MCF 10A (cell line): Measurements from ENCODE around the gene NFYC. TPM values are rescaled to one million over a fixed set of nuclear protein-coding genes. Genes with fewer than 3 reads are reported as not detected.

ENCODE experiments used
- BruUV-seq: library from RNA; stranded (reverse); fragments of 400-500 nt; replicated peaks from 2 replicates; lab custom pipeline; 2021; lab: Mats Ljungman, UMichigan
- CTCF ChIA-PET: fragments of 300-600 bp; sonication (Branson Sonifier 250); formaldehyde crosslinking; extraction: SDS; loops from one replicate; lab custom pipeline; 2021; ENCODE audit warnings: antibody characterized with exemption, inconsistent platforms; lab: Yijun Ruan, JAX
- POLR2A ChIA-PET: fragments of 300-600, 350-650 bp; sonication (Branson Sonifier 250); formaldehyde crosslinking; extraction: SDS; loops from one replicate; lab custom pipeline; 2020; ENCODE audit warnings: antibody characterized with exemption, inconsistent platforms; lab: Yijun Ruan, JAX
- DNase-seq: peaks from one replicate; pipeline ENCODE4 v3.0.0-alpha.2; 2018; ENCODE audit not compliant: unreplicated experiment
- H3K27ac Mint-ChIP-seq: one replicate; pipeline ENCODE4 v1.8.0; 2022; ENCODE audit warnings: mild to moderate bottlenecking, low read depth, mixed read lengths; ENCODE audit not compliant: unreplicated experiment
- H3K27me3 Mint-ChIP-seq: one replicate; pipeline ENCODE4 v1.8.0; 2022; ENCODE audit warnings: mixed read lengths; ENCODE audit not compliant: insufficient read depth, unreplicated experiment
- H3K36me3 Mint-ChIP-seq: one replicate; pipeline ENCODE4 v1.8.0; 2022; ENCODE audit warnings: mild to moderate bottlenecking, moderate library complexity, mixed read lengths; ENCODE audit not compliant: insufficient read depth, unreplicated experiment
- H3K4me1 Mint-ChIP-seq: one replicate; pipeline ENCODE4 v1.8.0; 2022; ENCODE audit warnings: mixed read lengths; ENCODE audit not compliant: insufficient read depth, unreplicated experiment
- H3K4me3 Mint-ChIP-seq: one replicate; pipeline ENCODE4 v1.8.0; 2022; ENCODE audit warnings: mild to moderate bottlenecking, moderate library complexity, mixed read lengths; ENCODE audit not compliant: unreplicated experiment
- H3K9me3 Mint-ChIP-seq: one replicate; pipeline ENCODE4 v1.8.0; 2022; ENCODE audit warnings: mixed read lengths; ENCODE audit not compliant: unreplicated experiment
- intact Hi-C: fragments of 100-400 bp; cut with micrococcal nuclease; formaldehyde crosslinking; loops from 2 replicates; pipeline ENCODE4 v1.14.1; 2022
- total RNA-seq: library from RNA; stranded (reverse); gene quantifications from 2 replicates; pipeline ENCODE4 v1.2.3, GENCODE V29; 2022
- TF ChIP-seq, protein P1 (sequence below): fragments of 200-600 bp; IDR thresholded peaks from one replicate; pipeline ENCODE4 v1.8.0; 2022; ENCODE audit warnings: antibody characterized with exemption, mild to moderate bottlenecking; ENCODE audit not compliant: unreplicated experiment

The NFYC gene
- total RNA-seq, 1 experiment from 2014 or later = 69.6 TPM

DNA sequence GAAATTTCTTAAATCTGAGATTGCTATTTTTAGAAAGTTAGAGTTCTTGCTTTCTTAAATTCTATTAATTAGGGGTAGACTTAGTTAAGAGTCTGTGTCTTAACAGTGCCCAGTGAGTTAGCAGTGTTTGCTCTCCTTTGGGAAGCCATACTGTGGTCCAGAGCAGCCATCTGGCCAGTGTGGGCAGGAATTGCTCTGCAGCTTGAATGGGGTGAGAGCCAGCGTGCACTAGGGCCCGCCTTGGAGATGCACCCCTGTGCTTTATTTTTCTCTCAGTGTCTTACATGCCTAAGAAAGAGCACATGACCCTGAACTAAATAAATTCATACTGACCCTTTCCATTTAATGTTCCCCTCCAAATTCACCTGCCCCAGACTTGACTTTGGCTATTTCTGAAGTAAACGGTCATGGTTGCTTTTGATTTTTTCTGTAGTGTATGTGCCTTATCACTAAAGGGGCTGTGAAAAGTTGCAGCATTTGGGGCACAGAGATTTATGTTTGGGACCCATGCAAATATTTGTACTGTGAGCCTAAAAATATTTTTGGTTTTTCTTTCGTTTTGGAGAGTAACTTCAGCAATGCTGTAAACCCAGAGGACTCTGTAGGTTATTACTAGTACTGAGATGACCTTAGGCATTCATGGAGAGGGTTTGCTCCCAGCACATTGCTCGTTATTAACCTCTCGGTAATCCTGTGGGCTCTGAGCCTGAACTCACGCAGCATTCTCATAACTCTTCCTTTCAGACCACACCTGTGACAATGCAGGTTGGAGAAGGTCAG, 70.8 kb downstream of the NFYC start:
- intact Hi-C loops = no loop called here
- Mint-ChIP-seq H3K9me3 (no peaks in the 10 kb centered on the region), H3K27ac (no peak overlapping the region), H3K27me3 (no peaks in the 10 kb centered on the region), H3K4me3 (no peak overlapping the region), H3K36me3 (peaks cover 97% of the 10 kb centered on the region), H3K4me1 (no peaks in the 10 kb centered on the region)
- BruUV-seq = no TSS peak
- TF ChIP-seq, protein P1, sequence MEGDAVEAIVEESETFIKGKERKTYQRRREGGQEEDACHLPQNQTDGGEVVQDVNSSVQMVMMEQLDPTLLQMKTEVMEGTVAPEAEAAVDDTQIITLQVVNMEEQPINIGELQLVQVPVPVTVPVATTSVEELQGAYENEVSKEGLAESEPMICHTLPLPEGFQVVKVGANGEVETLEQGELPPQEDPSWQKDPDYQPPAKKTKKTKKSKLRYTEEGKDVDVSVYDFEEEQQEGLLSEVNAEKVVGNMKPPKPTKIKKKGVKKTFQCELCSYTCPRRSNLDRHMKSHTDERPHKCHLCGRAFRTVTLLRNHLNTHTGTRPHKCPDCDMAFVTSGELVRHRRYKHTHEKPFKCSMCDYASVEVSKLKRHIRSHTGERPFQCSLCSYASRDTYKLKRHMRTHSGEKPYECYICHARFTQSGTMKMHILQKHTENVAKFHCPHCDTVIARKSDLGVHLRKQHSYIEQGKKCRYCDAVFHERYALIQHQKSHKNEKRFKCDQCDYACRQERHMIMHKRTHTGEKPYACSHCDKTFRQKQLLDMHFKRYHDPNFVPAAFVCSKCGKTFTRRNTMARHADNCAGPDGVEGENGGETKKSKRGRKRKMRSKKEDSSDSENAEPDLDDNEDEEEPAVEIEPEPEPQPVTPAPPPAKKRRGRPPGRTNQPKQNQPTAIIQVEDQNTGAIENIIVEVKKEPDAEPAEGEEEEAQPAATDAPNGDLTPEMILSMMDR = no peak
- CTCF ChIA-PET = interaction anchor here (1.4 kb wide), 1 partner anchor 10 kb away, joined by 4 read pairs; no protein-coding TSS in a partner anchor
- POLR2A ChIA-PET = interaction anchor here (0.6 to 1.9 kb wide), 3 partner anchors 10 to 211 kb away, joined by 3 to 8 read pairs (median 3); no protein-coding TSS in a partner anchor
- no peak for DNase-seq

DNA sequence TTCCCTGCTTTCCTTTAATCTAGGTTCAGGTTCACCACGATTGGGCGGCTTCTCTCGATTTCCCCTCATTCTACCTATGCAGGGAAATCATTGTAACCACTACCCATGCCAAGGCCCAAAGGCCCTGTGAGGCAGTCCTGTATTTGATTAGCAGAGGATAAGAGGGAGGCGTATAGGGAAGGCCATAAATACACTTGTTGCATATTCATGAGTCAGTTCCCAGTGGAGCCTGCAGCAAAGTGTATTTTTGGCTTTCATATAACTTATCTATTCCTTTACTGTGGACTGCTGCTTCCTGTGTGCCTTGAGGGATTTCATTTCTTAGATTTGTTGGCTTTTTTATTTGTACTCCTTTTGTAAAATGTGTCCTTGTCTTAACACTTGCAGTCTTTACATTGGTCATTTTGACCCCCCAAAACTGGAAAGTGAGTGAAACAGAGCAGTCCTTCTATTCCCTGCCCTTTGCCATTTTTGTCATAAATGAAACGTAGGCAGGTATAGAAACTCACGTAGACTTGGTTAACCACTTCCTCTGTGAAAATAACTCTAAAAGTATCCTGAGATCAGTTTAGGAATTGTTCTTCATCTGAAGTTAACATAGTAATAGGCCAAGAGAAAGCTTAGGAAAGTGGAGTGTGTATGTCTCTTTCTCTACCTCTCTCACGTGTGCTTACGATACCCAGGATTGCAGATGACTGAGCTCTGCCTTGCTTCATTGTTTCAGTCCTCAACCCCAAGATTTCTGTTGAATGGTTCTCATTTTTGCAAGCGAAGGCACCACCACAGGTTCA, 72.4 kb downstream of the NFYC start:
- Mint-ChIP-seq H3K27me3 (no peaks in the 10 kb centered on the region), H3K27ac (no peak overlapping the region), H3K4me1 (no peaks in the 10 kb centered on the region), H3K4me3 (no peak overlapping the region), H3K9me3 (no peaks in the 10 kb centered on the region), H3K36me3 (peaks cover 97% of the 10 kb centered on the region)
- DNase-seq = no peak
- intact Hi-C loops = no loop called here
- ChIA-PET CTCF (interaction anchor here (0.5 to 2.8 kb wide), 4 partner anchors 9 to 1347 kb away, joined by 3 to 18 read pairs (median 5); no protein-coding TSS in a partner anchor), POLR2A (interaction anchor here (1.0 to 1.9 kb wide), 4 partner anchors 8 to 17 kb away, joined by 3 to 8 read pairs (median 6); no protein-coding TSS in a partner anchor)
- TF ChIP-seq, protein P1 = no peak
- no TSS peak for BruUV-seq

- Mint-ChIP-seq H3K9me3 (no peaks in the 10 kb centered on the region), H3K4me3 (no peak overlapping the region), H3K27ac (no peak overlapping the region), H3K36me3 (peaks cover 93% of the 10 kb centered on the region), H3K27me3 (no peaks in the 10 kb centered on the region), H3K4me1 (no peaks in the 10 kb centered on the region)
- no peak for DNase-seq
- ChIA-PET CTCF (interaction anchor here (0.5 to 2.8 kb wide), 8 partner anchors 9 to 623 kb away, joined by 3 to 18 read pairs (median 4); partner anchors contain the start of gene NFYC), POLR2A (interaction anchor here (0.6 to 1.4 kb wide), 5 partner anchors 9 to 55 kb away, joined by 3 to 7 read pairs (median 4); no protein-coding TSS in a partner anchor)
- intact Hi-C loops = no loop called here
- BruUV-seq = no TSS peak
- TF ChIP-seq, protein P1 = no peak
These were observed 73.5 kb downstream of the NFYC start for GRCh38 chr1:40764981-40765380.
